Activated CD8-positive, alpha-beta T cell treated with anti-CD3 and anti-CD28 coated beads for 36 hours (primary cell): Measurements from ENCODE around the gene MACF1. TPM values are rescaled to one million over a fixed set of nuclear protein-coding genes. Genes with fewer than 3 reads are reported as not detected.

ENCODE experiments used
- ATAC-seq: fragments of 200-7000 bp; cut with Tn5 transposase; one replicate; pipeline ENCODE4 v1.10.0; 2021; ENCODE audit warnings: mild to moderate bottlenecking, moderate library complexity
- CTCF ChIA-PET: fragments of 350-600 bp; sonication (Branson Sonifier 250); formaldehyde crosslinking; loops from one replicate; lab custom pipeline; 2021; ENCODE audit warnings: antibody characterized with exemption; lab: Charles Lee
- POLR2A ChIA-PET: fragments of 350-600 bp; sonication (Branson Sonifier 250); formaldehyde crosslinking; loops from one replicate; lab custom pipeline; 2021; ENCODE audit warnings: antibody characterized with exemption; lab: Charles Lee
- DNase-seq: peaks from one replicate; pipeline ENCODE4 v3.0.0-alpha.2; 2020
- H3K27ac Mint-ChIP-seq: one replicate; pipeline ENCODE4 v1.8.0; 2021; ENCODE audit warnings: mild to moderate bottlenecking, mixed read lengths
- H3K27me3 Mint-ChIP-seq: one replicate; pipeline ENCODE4 v1.8.0; 2021; ENCODE audit warnings: mixed read lengths
- H3K36me3 Mint-ChIP-seq: one replicate; pipeline ENCODE4 v1.8.0; 2021; ENCODE audit warnings: low read depth, mixed read lengths
- H3K4me1 Mint-ChIP-seq: one replicate; pipeline ENCODE4 v1.8.0; 2021; ENCODE audit warnings: low read depth, mixed read lengths
- H3K4me3 Mint-ChIP-seq: one replicate; pipeline ENCODE4 v1.8.0; 2021; ENCODE audit warnings: mild to moderate bottlenecking, moderate library complexity, mixed read lengths
- H3K9me3 Mint-ChIP-seq: one replicate; pipeline ENCODE4 v1.8.0; 2021; ENCODE audit warnings: mixed read lengths
- intact Hi-C: fragments of 100-400 bp; cut with micrococcal nuclease; formaldehyde crosslinking; loops from one replicate; pipeline ENCODE4 v1.10.0; 2022
- total RNA-seq, 2 experiments: library from RNA; stranded (reverse); gene quantifications; one replicate each; pipeline ENCODE4 v1.2.3, GENCODE V29; 2021
- TF ChIP-seq, protein P1 (sequence below): fragments of 200-600 bp; IDR thresholded peaks from one replicate; pipeline ENCODE4 v1.8.0; 2022; ENCODE audit warnings: antibody characterized with exemption, mild to moderate bottlenecking

The MACF1 gene
- total RNA-seq, 2 experiments from 2014 or later: 201 to 215 TPM

DNA sequence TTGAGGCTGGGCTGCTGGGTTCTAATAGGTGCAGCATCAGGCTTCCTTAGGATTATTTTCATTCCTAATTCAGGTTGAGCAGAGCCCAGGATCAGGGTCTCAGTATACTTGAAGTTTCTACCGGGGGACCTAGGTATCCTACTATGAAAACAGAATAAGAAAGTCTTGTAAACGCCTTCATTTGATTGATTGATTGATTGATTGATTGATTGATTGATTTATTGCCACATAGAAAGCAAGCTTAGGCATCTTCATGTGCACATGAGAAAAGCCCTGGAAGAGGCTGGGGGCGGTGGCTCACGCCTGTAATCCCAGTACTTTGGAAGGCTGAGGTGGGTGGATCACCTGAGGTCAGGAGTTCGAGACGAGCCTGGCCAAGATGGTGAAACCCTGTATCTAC lies 189.6 kb downstream of the MACF1 start:
- ATAC-seq (no peak), DNase-seq (no peak)
- Mint-ChIP-seq H3K4me1 (peaks cover 71% of the 10 kb centered on the region), H3K36me3 (peaks cover 24% of the 10 kb centered on the region), H3K27me3 (no peaks in the 10 kb centered on the region), H3K9me3 (no peaks in the 10 kb centered on the region), H3K4me3 (no peak overlapping the region), H3K27ac (peak overlapping the region; percentile 27)
- ChIA-PET POLR2A (interaction anchor here (1.6 kb wide), 1 partner anchor 17 kb away, joined by 3 read pairs; no protein-coding TSS in a partner anchor), CTCF (interaction anchor here (1.7 to 5.0 kb wide), 2 partner anchors 16 to 202 kb away, joined by 7 to 34 read pairs; no protein-coding TSS in a partner anchor)
- TF ChIP-seq, protein P1, sequence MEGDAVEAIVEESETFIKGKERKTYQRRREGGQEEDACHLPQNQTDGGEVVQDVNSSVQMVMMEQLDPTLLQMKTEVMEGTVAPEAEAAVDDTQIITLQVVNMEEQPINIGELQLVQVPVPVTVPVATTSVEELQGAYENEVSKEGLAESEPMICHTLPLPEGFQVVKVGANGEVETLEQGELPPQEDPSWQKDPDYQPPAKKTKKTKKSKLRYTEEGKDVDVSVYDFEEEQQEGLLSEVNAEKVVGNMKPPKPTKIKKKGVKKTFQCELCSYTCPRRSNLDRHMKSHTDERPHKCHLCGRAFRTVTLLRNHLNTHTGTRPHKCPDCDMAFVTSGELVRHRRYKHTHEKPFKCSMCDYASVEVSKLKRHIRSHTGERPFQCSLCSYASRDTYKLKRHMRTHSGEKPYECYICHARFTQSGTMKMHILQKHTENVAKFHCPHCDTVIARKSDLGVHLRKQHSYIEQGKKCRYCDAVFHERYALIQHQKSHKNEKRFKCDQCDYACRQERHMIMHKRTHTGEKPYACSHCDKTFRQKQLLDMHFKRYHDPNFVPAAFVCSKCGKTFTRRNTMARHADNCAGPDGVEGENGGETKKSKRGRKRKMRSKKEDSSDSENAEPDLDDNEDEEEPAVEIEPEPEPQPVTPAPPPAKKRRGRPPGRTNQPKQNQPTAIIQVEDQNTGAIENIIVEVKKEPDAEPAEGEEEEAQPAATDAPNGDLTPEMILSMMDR: no peak
- intact Hi-C loops: no loop called here

GRCh38 chr1:39394598-39394997 lies 190.1 kb downstream of the MACF1 start:
- H3K27ac Mint-ChIP-seq: no peak overlapping the region
- ATAC-seq (peak; percentile 75), DNase-seq (peak; percentile 23)
- ChIA-PET POLR2A (interaction anchor here (0.7 to 1.6 kb wide), 3 partner anchors 16 to 201 kb away, joined by 3 read pairs; no protein-coding TSS in a partner anchor), CTCF (interaction anchor here (1.7 to 5.0 kb wide), 2 partner anchors 16 to 202 kb away, joined by 7 to 34 read pairs; no protein-coding TSS in a partner anchor)
- H3K9me3 Mint-ChIP-seq: no peaks in the 10 kb centered on the region
- intact Hi-C loops: no loop called here
- peaks cover 25% of the 10 kb centered on the region for H3K36me3 Mint-ChIP-seq
- no peaks in the 10 kb centered on the region for H3K27me3 Mint-ChIP-seq
- TF ChIP-seq, protein P1: no peak
- no peak overlapping the region for H3K4me3 Mint-ChIP-seq
- H3K4me1 Mint-ChIP-seq: peaks cover 73% of the 10 kb centered on the region

GRCh38 chr1:39395357-39395831 lies 190.9 kb downstream of the MACF1 start:
- ATAC-seq: no peak
- TF ChIP-seq, protein P1: no peak
- Mint-ChIP-seq H3K9me3 (no peaks in the 10 kb centered on the region), H3K36me3 (peaks cover 21% of the 10 kb centered on the region), H3K4me3 (no peak overlapping the region), H3K27ac (no peak overlapping the region), H3K27me3 (no peaks in the 10 kb centered on the region), H3K4me1 (peaks cover 76% of the 10 kb centered on the region)
- ChIA-PET CTCF (interaction anchor here (1.7 to 5.0 kb wide), 2 partner anchors 15 to 203 kb away, joined by 7 to 34 read pairs; no protein-coding TSS in a partner anchor), POLR2A (interaction anchor here (0.7 to 1.6 kb wide), 3 partner anchors 16 to 202 kb away, joined by 3 read pairs; no protein-coding TSS in a partner anchor)
- intact Hi-C loops: no loop called here
- DNase-seq: no peak

- CTCF ChIA-PET: no interaction called here
- Mint-ChIP-seq H3K4me1 (peaks cover 70% of the 10 kb centered on the region), H3K36me3 (peaks cover 19% of the 10 kb centered on the region), H3K4me3 (no peak overlapping the region), H3K9me3 (no peaks in the 10 kb centered on the region), H3K27ac (no peak overlapping the region), H3K27me3 (no peaks in the 10 kb centered on the region)
- intact Hi-C loops: no loop called here
- POLR2A ChIA-PET: no interaction called here
- DNase-seq (no peak), ATAC-seq (no peak)
- TF ChIP-seq, protein P1: no peak
Observed at GRCh38 chr1:39396671-39397070, 192.2 kb downstream of the MACF1 start.

DNA sequence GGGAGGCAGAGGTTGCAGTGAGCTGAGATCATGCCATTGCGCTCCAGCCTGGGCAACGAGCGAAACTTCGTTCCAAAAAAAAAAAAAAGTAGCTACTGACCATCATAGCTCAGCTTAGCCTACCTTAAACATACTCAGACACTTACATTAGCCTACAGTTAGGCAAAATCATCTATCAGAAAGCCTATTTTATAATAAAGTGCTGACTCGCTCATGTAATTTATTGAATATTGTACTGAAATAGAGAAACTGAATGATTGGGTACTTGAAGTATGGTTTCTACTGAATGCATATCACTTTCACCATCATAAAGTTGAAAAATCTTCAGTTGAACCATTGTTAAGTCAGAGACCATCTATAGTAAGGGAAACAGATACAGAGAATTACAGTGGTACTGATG lies 193.0 kb downstream of the MACF1 start:
- ChIA-PET CTCF (interaction anchor here (1.6 to 5.0 kb wide), 2 partner anchors 10 to 13 kb away, joined by 5 to 44 read pairs; no protein-coding TSS in a partner anchor), POLR2A (interaction anchor here (0.6 to 1.1 kb wide), 2 partner anchors 11 to 142 kb away, joined by 3 to 4 read pairs; no protein-coding TSS in a partner anchor)
- DNase-seq: no peak
- TF ChIP-seq, protein P1: no peak
- Mint-ChIP-seq H3K27ac (no peak overlapping the region), H3K9me3 (no peaks in the 10 kb centered on the region), H3K4me1 (peaks cover 62% of the 10 kb centered on the region), H3K27me3 (no peaks in the 10 kb centered on the region), H3K36me3 (peaks cover 16% of the 10 kb centered on the region), H3K4me3 (no peak overlapping the region)
- no peak for ATAC-seq
- intact Hi-C loops: no loop called here
